K562 (cell line): ENCODE measurements around the gene FUT8. TPM values are rescaled to one million over a fixed set of nuclear protein-coding genes. Genes with fewer than 3 reads are reported as not detected.

Source experiments
- ATAC-seq: fragments of 200-7000 bp; cut with Tn5 transposase; 3 replicates; pipeline ENCODE4 v1.9.1; 2020; ENCODE audit warnings: moderate library complexity
- BruUV-seq: library from RNA; stranded (reverse); fragments of 400-500 nt; replicated peaks from 2 replicates; lab custom pipeline; 2021; lab: Mats Ljungman, UMichigan
- CTCF ChIA-PET: fragments of 300-600 bp; formaldehyde crosslinking; extraction: SDS; loops from one replicate; lab custom pipeline; 2021; ENCODE audit warnings: low intra/inter-chr PET ratio; lab: Yijun Ruan, JAX
- POLR2A ChIA-PET: fragments of 300-600, 350-650 bp; sonication (Branson Sonifier 250); formaldehyde crosslinking; extraction: SDS; loops from one replicate; lab custom pipeline; 2021; ENCODE audit warnings: antibody characterized with exemption, inconsistent platforms; lab: Yijun Ruan, JAX
- DNase-seq, 4 experiments: peaks; one replicate each; pipeline versions ENCODE4 v3.0.0 to v3.0.0-alpha.2; 2011 to 2018; ENCODE audit warnings: low spot score in 3 of 4, mixed read lengths in 3 of 4; ENCODE audit errors: extremely low read depth in 1 of 4
- FAIRE-seq: peaks from 2 replicates; lab custom pipeline; 2011; peaks lifted over from hg19 to GRCh38; lab: Jason Lieb, UNC
- H2AFZ ChIP-seq: 2 replicates; pipeline ENCODE4 v1.6.0; 2011; ENCODE audit warnings: low read depth, low read length, control low read depth, inconsistent platforms
- H3K27ac ChIP-seq: fragments of 200-600 bp; 3 replicates; pipeline ENCODE4 v1.8.0; 2011; ENCODE audit warnings: low read depth, mild to moderate bottlenecking, control low read depth, inconsistent platforms, low read length, moderate library complexity, mixed read lengths; ENCODE audit errors: extremely low read depth
- H3K27me3 ChIP-seq, 2 experiments: fragments of 300-600 bp in 1 of 2; 2 replicates in 1 of 2; 3 replicates in 1 of 2; pipeline versions ENCODE4 v1.6.0 to v1.8.0; 2011; ENCODE audit warnings: inconsistent platforms in 2 of 2, low read length in 2 of 2, mild to moderate bottlenecking in 1 of 2, mixed read lengths in 1 of 2, moderate library complexity in 1 of 2; ENCODE audit not compliant: control insufficient read depth in 2 of 2, insufficient read depth in 2 of 2
- H3K36me3 ChIP-seq: fragments of 300-600 bp; 3 replicates; pipeline ENCODE4 v1.8.0; 2011; ENCODE audit warnings: mild to moderate bottlenecking, low read length, inconsistent platforms; ENCODE audit not compliant: control insufficient read depth, insufficient read depth
- H3K4me1 ChIP-seq, 2 experiments: fragments of 200-600 bp in 1 of 2; replicated peaks in 1 of 2; 2 replicates in 1 of 2; 3 replicates in 1 of 2; pipeline versions ENCODE4 v1.5.1 to v1.8.0; 2011; ENCODE audit warnings: inconsistent platforms in 2 of 2, low read length in 2 of 2, mild to moderate bottlenecking in 1 of 2, mixed read lengths in 1 of 2, moderate library complexity in 1 of 2; ENCODE audit not compliant: control insufficient read depth in 2 of 2, insufficient read depth in 2 of 2
- H3K4me2 ChIP-seq: 2 replicates; pipeline ENCODE4 v1.6.1; 2011; ENCODE audit warnings: low read length, control low read depth, inconsistent platforms, mixed read lengths; ENCODE audit not compliant: insufficient read depth
- H3K4me3 ChIP-seq: fragments of 200-600 bp; sonication (generic), shearing (Covaris generic); 2 replicates; pipeline ENCODE4 v1.5.1; 2016; ENCODE audit warnings: control low read depth, inconsistent platforms
- H3K79me2 ChIP-seq: fragments of 200-600 bp; 3 replicates; pipeline ENCODE4 v1.8.0; 2011; ENCODE audit warnings: low read length, inconsistent platforms; ENCODE audit not compliant: control insufficient read depth, insufficient read depth
- H3K9ac ChIP-seq, 2 experiments: 2 replicates each; pipeline versions ENCODE4 v1.6.0 to v1.6.1; 2011; ENCODE audit warnings: low read depth in 2 of 2, low read length in 2 of 2, control low read depth in 1 of 2, inconsistent platforms in 1 of 2, mild to moderate bottlenecking in 1 of 2, mixed read lengths in 1 of 2; ENCODE audit not compliant: insufficient read depth in 1 of 2
- H3K9me1 ChIP-seq: one replicate; pipeline ENCODE4 v1.6.0; 2011; ENCODE audit warnings: inconsistent platforms, mild to moderate bottlenecking, low read length, moderate library complexity; ENCODE audit not compliant: control insufficient read depth, insufficient read depth
- H3K9me3 ChIP-seq: replicated peaks from 2 replicates; pipeline ENCODE4 v1.5.1; 2011; ENCODE audit warnings: low read depth, low read length, inconsistent platforms; ENCODE audit not compliant: control insufficient read depth, insufficient read depth
- H4K20me1 ChIP-seq: replicated peaks from 2 replicates; pipeline ENCODE4 v1.6.1; 2011; ENCODE audit warnings: low read length, inconsistent platforms, mixed read lengths; ENCODE audit not compliant: control insufficient read depth, insufficient read depth
- ARID1B ChIP-seq: fragments of 450-650 bp; IDR thresholded peaks from 2 replicates; pipeline ENCODE4 v1.6.1; 2016; ENCODE audit warnings: antibody characterized with exemption, mild to moderate bottlenecking, inconsistent platforms
- CC2D1A ChIP-seq: fragments of 450-650 bp; IDR thresholded peaks from 2 replicates; pipeline ENCODE4 v1.6.1; 2017; ENCODE audit warnings: mild to moderate bottlenecking
- FOXM1 ChIP-seq, 2 experiments: fragments of 450-650 bp in 1 of 2; sonication (generic) in 1 of 2; formaldehyde crosslinking in 1 of 2; IDR thresholded peaks; 2 replicates each; pipeline versions ENCODE4 v1.6.1 to v1.9.0; 2017 to 2022; ENCODE audit warnings: low read depth in 2 of 2, mild to moderate bottlenecking in 2 of 2, missing genetic modification reagents in 1 of 2, moderate library complexity in 1 of 2
- HDAC1 ChIP-seq, 2 experiments: fragments of 450-650 bp; IDR thresholded peaks; 2 replicates each; pipeline ENCODE4 v1.6.1; 2016 to 2017; ENCODE audit warnings: inconsistent platforms in 1 of 2, mild to moderate bottlenecking in 1 of 2, moderate library complexity in 1 of 2
- HDAC2 ChIP-seq: fragments of 450-650 bp; IDR thresholded peaks from 2 replicates; pipeline ENCODE4 v1.6.1; 2016; ENCODE audit warnings: mild to moderate bottlenecking
- HDAC6 ChIP-seq: IDR thresholded peaks from 2 replicates; pipeline ENCODE4 v1.6.1; 2012; ENCODE audit warnings: low read depth, mild to moderate bottlenecking, control low read depth, inconsistent platforms, low read length, moderate library complexity
- JUND ChIP-seq, 2 experiments: IDR thresholded peaks; 2 replicates in 1 of 2; 3 replicates in 1 of 2; pipeline ENCODE4 v1.6.1; 2011; ENCODE audit warnings: borderline replicate concordance in 2 of 2, low read depth in 2 of 2, low read length in 2 of 2, improper control_type of control experiment in 1 of 2, missing biosample characterization in 1 of 2, missing genetic modification characterization in 1 of 2, missing genetic modification reagents in 1 of 2
- MTA2 ChIP-seq: fragments of 450-650 bp; IDR thresholded peaks from 2 replicates; pipeline ENCODE4 v1.6.1; 2016; ENCODE audit warnings: low read depth
- NCOR1 ChIP-seq: fragments of 450-650 bp; IDR thresholded peaks from 2 replicates; pipeline ENCODE4 v1.6.1; 2016; ENCODE audit warnings: mild to moderate bottlenecking, moderate library complexity
- POLR2AphosphoS5 ChIP-seq: IDR thresholded peaks from 2 replicates; pipeline ENCODE4 v1.6.1; 2011; ENCODE audit warnings: mild to moderate bottlenecking, low read depth, low read length, moderate library complexity; ENCODE audit not compliant: control insufficient read depth, insufficient read depth
- SMARCA4 ChIP-seq: fragments of 450-650 bp; IDR thresholded peaks from 2 replicates; pipeline ENCODE4 v1.6.1; 2016
- SMARCE1 ChIP-seq: fragments of 450-650 bp; IDR thresholded peaks from 2 replicates; pipeline ENCODE4 v1.7.1; 2016; ENCODE audit warnings: mild to moderate bottlenecking
- TEAD4 ChIP-seq, 2 experiments: sonication (generic) in 1 of 2; formaldehyde crosslinking in 1 of 2; IDR thresholded peaks; 2 replicates each; pipeline versions ENCODE4 v1.6.1 to v1.8.0; 2012 to 2022; ENCODE audit warnings: borderline replicate concordance in 1 of 2, inconsistent platforms in 1 of 2, low read length in 1 of 2, mild to moderate bottlenecking in 1 of 2, missing genetic modification reagents in 1 of 2
- ZBTB17 ChIP-seq: fragments of 450-650 bp; formaldehyde crosslinking; IDR thresholded peaks from 2 replicates; pipeline ENCODE4 v1.4.0; 2020; ENCODE audit warnings: mild to moderate bottlenecking
- ZNF384 ChIP-seq: IDR thresholded peaks from 2 replicates; pipeline ENCODE4 v1.6.1; 2012; ENCODE audit warnings: low read depth, low read length, improper control_type of control experiment
- ZNF785 ChIP-seq: fragments of 250-450 bp; sonication (Bioruptor Pico); IDR thresholded peaks from 2 replicates; pipeline ENCODE4 v1.4.0; 2020; ENCODE audit warnings: mild to moderate bottlenecking
- WGBS: fragments of 100-300 bp; shearing (Covaris generic); methylation state at CpG from one replicate; pipeline ENCODE4 v1.1.6; 2016; ENCODE audit warnings: low coverage, mixed read lengths; ENCODE audit not compliant: insufficient coverage; ENCODE audit errors: missing lambda C conversion rate; 5-methylcytosine and 5-hydroxymethylcytosine counted together
- in situ Hi-C: fragments of 300-500 bp; cut with MboI; formaldehyde crosslinking; loops from 4 replicates; pipeline ENCODE4 v1.15.0; 2018; ENCODE audit warnings: inconsistent platforms, mixed read lengths
- intact Hi-C: fragments of 100-400 bp; cut with micrococcal nuclease; formaldehyde crosslinking; loops from 2 replicates; pipeline ENCODE4 v1.14.2; 2022
- polyA plus RNA-seq, 8 experiments: library from polyadenylated mRNA; depleted of rRNA in 4 of 8; stranded (reverse) in 5 of 8; unstranded in 3 of 8; fragments of >200 nt; fragmentation: Nextera tagmentation in 2 of 8; fragmentation: Illumina TruSeq in 1 of 8; extraction: Ambion mirVana in 2 of 8; extraction: Trizol in 1 of 8; gene quantifications; 2 replicates each; pipeline versions ENCODE4 v1.2.1 to v1.2.3, GENCODE V29; 2011 to 2014; ENCODE audit warnings: inconsistent platforms in 1 of 8, missing spikeins in 1 of 8
- total RNA-seq, 7 experiments: library from RNA; depleted of rRNA in 6 of 7; stranded (reverse); fragments of >200 nt in 6 of 7; fragmentation: Illumina TruSeq in 2 of 7; extraction: Trizol in 2 of 7; gene quantifications; 2 replicates each; pipeline versions ENCODE4 v1.2.1 to v1.2.3, GENCODE V29; 2011 to 2021; ENCODE audit warnings: low replicate concordance in 1 of 7
- TF ChIP-seq, protein P1 (sequence below): IDR thresholded peaks from 2 replicates; pipeline ENCODE4 v1.6.1; 2014; ENCODE audit warnings: antibody characterized with exemption
- TF ChIP-seq, protein P2 (sequence below): fragments of 200-800 bp; sonication (Bioruptor generic); IDR thresholded peaks from 2 replicates; pipeline ENCODE4 v1.6.1; 2017; ENCODE audit warnings: missing genetic modification characterization, missing compliant biosample characterization
- TF ChIP-seq, protein P3 (sequence below), 2 experiments: fragments of 450-650 bp in 1 of 2; sonication (generic) in 1 of 2; formaldehyde crosslinking in 1 of 2; IDR thresholded peaks in 1 of 2; conservative IDR thresholded peaks in 1 of 2; 2 replicates each; pipeline versions ENCODE4 v1.6.1 to v1.8.1; 2016 to 2023; ENCODE audit warnings: mild to moderate bottlenecking in 2 of 2, moderate library complexity in 2 of 2, inconsistent platforms in 1 of 2, missing genetic modification reagents in 1 of 2

The FUT8 gene
- total and polyA plus RNA-seq, 9 of the 15 experiments (the other 6 are each of a cell fraction or from before 2014, with no cell fraction given) = 4.1 to 15.2 (median 7.8) TPM

DNA sequence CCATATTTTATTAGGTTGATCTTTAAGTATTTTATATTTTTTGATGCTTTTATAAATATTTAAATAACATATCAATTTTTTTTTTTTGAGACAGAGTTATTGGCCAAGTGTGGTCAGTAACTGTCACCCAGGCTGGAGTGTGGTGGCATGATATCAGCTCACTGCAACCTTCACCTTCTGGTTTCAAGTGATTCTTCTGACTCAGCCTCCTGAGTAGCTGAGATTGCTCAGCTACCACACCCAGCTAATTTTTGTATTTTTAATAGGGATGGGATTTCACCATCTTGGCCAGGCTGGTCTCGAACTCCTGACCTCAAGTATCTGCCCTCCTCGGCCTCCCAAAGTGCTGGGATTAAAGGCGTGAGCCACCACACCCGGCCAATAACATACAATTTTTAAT lies 71.1 kb downstream of the FUT8 start:
- CTCF ChIA-PET = no interaction called here
- H3K79me2 ChIP-seq = no peaks in the 10 kb centered on the region; the same call in 1 of the 3 replicates
- no peak overlapping the region for H2AFZ ChIP-seq
- DNase-seq = peak in 2 of 4 experiments; percentile 19 to 61
- H3K36me3 ChIP-seq = no peaks in the 10 kb centered on the region
- H3K9me3 ChIP-seq = no peaks in the 10 kb centered on the region
- POLR2A ChIA-PET = no interaction called here
- H3K4me1 ChIP-seq = peaks cover 0 to 12% of the 10 kb centered on the region in 2 experiments; a peak in 2 of 5 replicates
- BruUV-seq = no TSS peak
- peak overlapping the region; percentile 56; the same call in 1 of the 3 replicates for H3K27ac ChIP-seq
- H3K4me3 ChIP-seq = no peak overlapping the region
- ATAC-seq = peak; percentile 62
- H3K4me2 ChIP-seq = no peak overlapping the region
- in situ Hi-C loops (no loop called here), intact Hi-C loops (loop anchor here (5.0 kb wide), 1 partner anchor 46 kb away; no protein-coding TSS in a partner anchor)
- no peaks in the 10 kb centered on the region for H3K27me3 ChIP-seq
- H3K9me1 ChIP-seq = no peaks in the 10 kb centered on the region
- no peak overlapping the region for H3K9ac ChIP-seq
- peak; percentile 71 for FAIRE-seq
- no peaks in the 10 kb centered on the region for H4K20me1 ChIP-seq
- WGBS = 3% methylated on average over 4 of the region's 4 CpGs
- TF ChIP-seq ZNF785 (no peak), CC2D1A (peak; percentile 67; the same call in 1 of the 2 replicates), HDAC6 (no peak), ZBTB17 (CRISPR knock-in tag) (no peak), NCOR1 (peak; percentile 81), SMARCE1 (peak; percentile 52; the same call in 1 of the 2 replicates), JUND (IDR thresholded peaks at IDR 0.05; ENCODE audit: borderline replicate concordance, low read depth, low read length) (peak; percentile 74), JUND (tag; IDR thresholded peaks at IDR 0.05; ENCODE audit: borderline replicate concordance, low read depth, low read length) (no peak), ZNF384 (0 out of 2 replicates have a peak, but pooled peaks have one; percentile 17), POLR2AphosphoS5 (peak; percentile 77), ARID1B (peak; percentile 88), MTA2 (peak; percentile 56; the same call in 1 of the 2 replicates), FOXM1 (IDR thresholded peaks at IDR 0.05; ENCODE audit: low read depth) (peak; percentile 58), FOXM1 (CRISPR knock-in tag; IDR thresholded peaks at IDR 0.05; ENCODE audit: low read depth) (no peak), HDAC1 (IDR thresholded peaks at IDR 0.05) (peak in 1 of 2 experiments; percentile 36; a peak in 1 of 4 replicates), TEAD4 (IDR thresholded peaks at IDR 0.05; ENCODE audit: low read length) (peak; percentile 89), TEAD4 (CRISPR knock-in tag; IDR thresholded peaks at IDR 0.05; ENCODE audit: borderline replicate concordance) (no peak), SMARCA4 (peak; percentile 74), HDAC2 (peak; percentile 56; the same call in 1 of the 2 replicates)
- TF ChIP-seq, protein P1, sequence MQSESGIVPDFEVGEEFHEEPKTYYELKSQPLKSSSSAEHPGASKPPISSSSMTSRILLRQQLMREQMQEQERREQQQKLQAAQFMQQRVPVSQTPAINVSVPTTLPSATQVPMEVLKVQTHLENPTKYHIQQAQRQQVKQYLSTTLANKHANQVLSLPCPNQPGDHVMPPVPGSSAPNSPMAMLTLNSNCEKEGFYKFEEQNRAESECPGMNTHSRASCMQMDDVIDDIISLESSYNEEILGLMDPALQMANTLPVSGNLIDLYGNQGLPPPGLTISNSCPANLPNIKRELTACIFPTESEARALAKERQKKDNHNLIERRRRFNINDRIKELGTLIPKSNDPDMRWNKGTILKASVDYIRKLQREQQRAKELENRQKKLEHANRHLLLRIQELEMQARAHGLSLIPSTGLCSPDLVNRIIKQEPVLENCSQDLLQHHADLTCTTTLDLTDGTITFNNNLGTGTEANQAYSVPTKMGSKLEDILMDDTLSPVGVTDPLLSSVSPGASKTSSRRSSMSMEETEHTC = no peak
- TF ChIP-seq, protein P2, sequence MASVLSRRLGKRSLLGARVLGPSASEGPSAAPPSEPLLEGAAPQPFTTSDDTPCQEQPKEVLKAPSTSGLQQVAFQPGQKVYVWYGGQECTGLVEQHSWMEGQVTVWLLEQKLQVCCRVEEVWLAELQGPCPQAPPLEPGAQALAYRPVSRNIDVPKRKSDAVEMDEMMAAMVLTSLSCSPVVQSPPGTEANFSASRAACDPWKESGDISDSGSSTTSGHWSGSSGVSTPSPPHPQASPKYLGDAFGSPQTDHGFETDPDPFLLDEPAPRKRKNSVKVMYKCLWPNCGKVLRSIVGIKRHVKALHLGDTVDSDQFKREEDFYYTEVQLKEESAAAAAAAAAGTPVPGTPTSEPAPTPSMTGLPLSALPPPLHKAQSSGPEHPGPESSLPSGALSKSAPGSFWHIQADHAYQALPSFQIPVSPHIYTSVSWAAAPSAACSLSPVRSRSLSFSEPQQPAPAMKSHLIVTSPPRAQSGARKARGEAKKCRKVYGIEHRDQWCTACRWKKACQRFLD (CRISPR knock-in tag) = 0 out of 2 replicates have a peak, but pooled peaks have one; percentile 23
- TF ChIP-seq, protein P3, sequence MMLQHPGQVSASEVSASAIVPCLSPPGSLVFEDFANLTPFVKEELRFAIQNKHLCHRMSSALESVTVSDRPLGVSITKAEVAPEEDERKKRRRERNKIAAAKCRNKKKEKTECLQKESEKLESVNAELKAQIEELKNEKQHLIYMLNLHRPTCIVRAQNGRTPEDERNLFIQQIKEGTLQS (IDR thresholded peaks at IDR 0.05) = peak; percentile 48; the same call in 1 of the 2 replicates
- TF ChIP-seq, protein P3 (CRISPR knock-in tag; conservative IDR thresholded peaks at IDR 0.05) = no peak
